GM12892 (cell line): Measurements from ENCODE around the gene XKR7.

Experiments
- POLR2A ChIP-seq: IDR thresholded peaks from 2 replicates; pipeline ENCODE4 v1.6.1; 2011; ENCODE audit warnings: low read depth, low read length, control low read depth
- POLR2AphosphoS5 ChIP-seq: IDR thresholded peaks from 2 replicates; pipeline ENCODE4 v1.6.1; 2011; ENCODE audit warnings: low read depth, low read length, control low read depth
- TAF1 ChIP-seq: IDR thresholded peaks from 2 replicates; pipeline ENCODE4 v1.6.1; 2011; ENCODE audit warnings: low read depth, mild to moderate bottlenecking, control low read depth, low read length, borderline replicate concordance

DNA sequence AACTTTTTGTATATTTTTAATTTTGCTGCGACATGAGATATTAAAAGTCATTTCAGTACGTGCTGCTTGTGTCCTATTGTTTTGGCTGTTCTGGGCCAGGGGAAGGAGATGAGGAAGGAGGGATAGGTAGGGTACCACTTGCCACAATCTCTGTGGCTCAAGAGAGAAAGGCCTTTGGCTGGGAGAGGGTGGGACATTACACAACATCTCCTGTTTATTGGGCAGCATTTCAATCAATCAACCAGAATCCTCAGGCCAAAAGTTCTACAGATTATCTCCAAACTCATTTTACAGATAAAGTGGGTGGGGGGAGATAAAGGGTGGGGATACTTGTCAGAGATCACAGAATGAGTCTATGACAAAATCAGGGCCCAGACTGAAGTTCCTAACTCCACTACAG is 35.4 kb downstream of the XKR7 start:
- TF ChIP-seq POLR2A (no peak), POLR2AphosphoS5 (no peak), TAF1 (no peak)
